Fibroblast of lung (primary cell): ENCODE measurements around the gene CCDC34. TPM values are rescaled to one million over a fixed set of nuclear protein-coding genes. Genes with fewer than 3 reads are reported as not detected.
A peak's percentile ranks its signal among the peaks of the same experiment; 100 is the strongest.

ENCODE experiments used
- DNase-seq, 2 donors: peaks; one replicate each; pipeline versions ENCODE4 v3.0.0 to v3.0.0-alpha.2; 2010; ENCODE audit warnings: low read depth in 2 of 2
- H2AFZ ChIP-seq: 2 replicates; pipeline ENCODE4 v1.5.1; 2012; ENCODE audit warnings: low read length, control low read depth, inconsistent platforms
- H3K27ac ChIP-seq: 2 replicates; pipeline ENCODE4 v1.5.1; 2011; ENCODE audit warnings: low read length, control low read depth; ENCODE audit not compliant: insufficient read depth
- H3K27me3 ChIP-seq: 2 replicates; pipeline ENCODE4 v1.5.1; 2011; ENCODE audit warnings: mild to moderate bottlenecking, low read length; ENCODE audit not compliant: control insufficient read depth, insufficient read depth
- H3K36me3 ChIP-seq: 2 replicates; pipeline ENCODE4 v1.5.1; 2011; ENCODE audit warnings: low read length; ENCODE audit not compliant: control insufficient read depth, insufficient read depth
- H3K4me1 ChIP-seq: 2 replicates; pipeline ENCODE4 v1.5.1; 2011; ENCODE audit warnings: low read length; ENCODE audit not compliant: control insufficient read depth, insufficient read depth; ENCODE audit errors: extremely low read depth
- H3K4me2 ChIP-seq: 2 replicates; pipeline ENCODE4 v1.5.1; 2011; ENCODE audit warnings: low read length, control low read depth; ENCODE audit not compliant: insufficient read depth; ENCODE audit errors: extremely low read depth
- H3K4me3 ChIP-seq, 4 experiments: fragments of 200-600 bp in 1 of 4; sonication (generic) in 1 of 4; replicated peaks in 1 of 4; 2 replicates each; pipeline ENCODE4 v1.5.1; 2011 to 2016; ENCODE audit warnings: low read length in 4 of 4, low read depth in 3 of 4, mild to moderate bottlenecking in 3 of 4, control low read depth in 2 of 4, inconsistent platforms in 1 of 4, mixed read lengths in 1 of 4; ENCODE audit not compliant: insufficient read depth in 1 of 4; ENCODE audit errors: control extremely low read depth in 1 of 4
- H3K79me2 ChIP-seq: 2 replicates; pipeline ENCODE4 v1.5.1; 2012; ENCODE audit warnings: mild to moderate bottlenecking, low read length, inconsistent platforms; ENCODE audit not compliant: control insufficient read depth, insufficient read depth
- H3K9ac ChIP-seq: 2 replicates; pipeline ENCODE4 v1.5.1; 2011; ENCODE audit warnings: mild to moderate bottlenecking, low read length, control low read depth; ENCODE audit not compliant: insufficient read depth
- H3K9me3 ChIP-seq: 2 replicates; pipeline ENCODE4 v1.5.1; 2012; ENCODE audit warnings: low read depth, low read length; ENCODE audit not compliant: control insufficient read depth, insufficient read depth
- H4K20me1 ChIP-seq: 2 replicates; pipeline ENCODE4 v1.5.1; 2011; ENCODE audit warnings: low read length; ENCODE audit not compliant: control insufficient read depth, insufficient read depth; ENCODE audit errors: extremely low read depth
- CTCF ChIP-seq, 2 donors: IDR thresholded peaks in 1 of 2; conservative IDR thresholded peaks in 1 of 2; 1 replicate in 1 of 2; 2 replicates in 1 of 2; pipeline ENCODE4 v1.5.1; 2011 to 2012; ENCODE audit warnings: low read length in 2 of 2, control low read depth in 1 of 2, inconsistent platforms in 1 of 2, low read depth in 1 of 2, mild to moderate bottlenecking in 1 of 2
- EZH2 ChIP-seq: IDR thresholded peaks from 2 replicates; pipeline ENCODE4 v1.5.1; 2012; ENCODE audit warnings: low read length, control low read depth, mild to moderate bottlenecking; ENCODE audit errors: missing control alignments
- polyA plus RNA-seq, 2 donors: library from polyadenylated mRNA; depleted of rRNA in 1 of 2; stranded (reverse) in 1 of 2; unstranded in 1 of 2; fragments of >200 nt; gene quantifications; 2 replicates each; pipeline ENCODE4 v1.2.1, GENCODE V29; 2011 to 2012; ENCODE audit warnings: missing spikeins in 1 of 2
- total RNA-seq: library from RNA; depleted of rRNA; stranded (reverse); fragments of >200 nt; gene quantifications from 2 replicates; pipeline ENCODE4 v1.2.1, GENCODE V29; 2014

CCDC34 gene
- total and polyA plus RNA-seq, 2 donors (not counting 1 experiment from before 2014, with no cell fraction given) = 3.8 to 4.6 TPM

- Histone ChIP-seq H3K4me3 (no peak overlapping the region), H3K9me3 (no peaks in the 10 kb centered on the region), H3K36me3 (no peaks in the 10 kb centered on the region), H3K4me2 (no peak overlapping the region), H3K27ac (no peak overlapping the region), H2AFZ (no peak overlapping the region), H3K27me3 (no peaks in the 10 kb centered on the region), H4K20me1 (no peaks in the 10 kb centered on the region), H3K4me1 (peaks cover 11% of the 10 kb centered on the region), H3K9ac (no peak overlapping the region), H3K79me2 (no peaks in the 10 kb centered on the region)
- no peak for TF ChIP-seq EZH2
- TF ChIP-seq CTCF (conservative IDR thresholded peaks at IDR 0.05 in 1 of 2, IDR thresholded peaks at IDR 0.05 in 1 of 2; ENCODE audit: low read depth in 1 of 2, low read length in 2 of 2) = no peak
- no peak for DNase-seq
Observed at GRCh38 chr11:27367881-27368280, 4.9 kb upstream of the CCDC34 start.

GRCh38 chr11:27363576-27364117 lies 632 bp upstream of the CCDC34 start:
- Histone ChIP-seq H3K27ac (peak overlapping the region; percentile 62), H3K36me3 (no peaks in the 10 kb centered on the region), H3K4me3 (peak overlapping the region; percentile 55 to 86 (median 72)), H2AFZ (peak overlapping the region; percentile 98), H3K79me2 (no peaks in the 10 kb centered on the region), H3K27me3 (no peaks in the 10 kb centered on the region), H3K4me2 (peak overlapping the region; percentile 97), H3K9me3 (no peaks in the 10 kb centered on the region), H3K4me1 (peaks cover 4% of the 10 kb centered on the region), H4K20me1 (no peaks in the 10 kb centered on the region), H3K9ac (no peak overlapping the region)
- no peak for DNase-seq
- no peak for TF ChIP-seq CTCF (conservative IDR thresholded peaks at IDR 0.05 in 1 of 2, IDR thresholded peaks at IDR 0.05 in 1 of 2; ENCODE audit: low read depth in 1 of 2, low read length in 2 of 2)
- TF ChIP-seq EZH2 = no peak

- Histone ChIP-seq H3K4me3 (peak overlapping the region; percentile 69 to 86 (median 78)), H3K9ac (no peak overlapping the region)
Observed at GRCh38 chr11:27361649-27362431, 1.2 kb downstream of the CCDC34 start.

More at GRCh38 chr11:27361649-27362431, 1.2 kb downstream of the CCDC34 start:
- H3K36me3 ChIP-seq = no peaks in the 10 kb centered on the region
- H3K27ac ChIP-seq = no peak overlapping the region
- TF ChIP-seq EZH2 (no peak), CTCF (conservative IDR thresholded peaks at IDR 0.05 in 1 of 2, IDR thresholded peaks at IDR 0.05 in 1 of 2; ENCODE audit: low read depth in 1 of 2, low read length in 2 of 2) (no peak)
- peak overlapping the region; percentile 97 for H3K4me2 ChIP-seq
- H3K4me1 ChIP-seq = peaks cover 4% of the 10 kb centered on the region
- H4K20me1 ChIP-seq = no peaks in the 10 kb centered on the region
- no peaks in the 10 kb centered on the region for H3K79me2 ChIP-seq
- H2AFZ ChIP-seq = peak overlapping the region; percentile 8
- no peak for DNase-seq
- H3K9me3 ChIP-seq = no peaks in the 10 kb centered on the region
- H3K27me3 ChIP-seq = no peaks in the 10 kb centered on the region
